ENCODE results near the gene PPIP5K1. TPM values are rescaled to one million over a fixed set of nuclear protein-coding genes. Genes with fewer than 3 reads are reported as not detected.

PPIP5K1 gene
- polyA plus RNA-seq, 1 experiment: 19.3 TPM

GRCh38 chr15:43493703-43494472, 96.1 kb downstream of the PPIP5K1 start:
- ChIA-PET POLR2A (interaction anchor here (1.1 to 2.6 kb wide), 3 partner anchors 12 to 23 kb away, joined by 3 to 17 read pairs (median 5); partner anchors contain the start of gene MAP1A), CTCF (interaction anchor here (1.1 to 2.1 kb wide), 2 partner anchors 16 to 20 kb away, joined by 6 to 11 read pairs; no protein-coding TSS in a partner anchor)
- DNase-seq (ENCODE audit: low read depth, low spot score): no peak
- Histone ChIP-seq H3K9me3 (ENCODE audit: control insufficient read depth, insufficient read depth, low read length) (no peaks in the 10 kb centered on the region), H3K27ac (ENCODE audit: low read depth, low read length) (peak overlapping the region; percentile 32), H3K27me3 (ENCODE audit: control insufficient read depth, insufficient read depth, low read length) (no peaks in the 10 kb centered on the region), H3K4me3 (ENCODE audit: low read depth, low read length) (no peak overlapping the region)
- no peak for TF ChIP-seq CTCF (IDR thresholded peaks at IDR 0.05; ENCODE audit: low read depth, low read length)

DNA sequence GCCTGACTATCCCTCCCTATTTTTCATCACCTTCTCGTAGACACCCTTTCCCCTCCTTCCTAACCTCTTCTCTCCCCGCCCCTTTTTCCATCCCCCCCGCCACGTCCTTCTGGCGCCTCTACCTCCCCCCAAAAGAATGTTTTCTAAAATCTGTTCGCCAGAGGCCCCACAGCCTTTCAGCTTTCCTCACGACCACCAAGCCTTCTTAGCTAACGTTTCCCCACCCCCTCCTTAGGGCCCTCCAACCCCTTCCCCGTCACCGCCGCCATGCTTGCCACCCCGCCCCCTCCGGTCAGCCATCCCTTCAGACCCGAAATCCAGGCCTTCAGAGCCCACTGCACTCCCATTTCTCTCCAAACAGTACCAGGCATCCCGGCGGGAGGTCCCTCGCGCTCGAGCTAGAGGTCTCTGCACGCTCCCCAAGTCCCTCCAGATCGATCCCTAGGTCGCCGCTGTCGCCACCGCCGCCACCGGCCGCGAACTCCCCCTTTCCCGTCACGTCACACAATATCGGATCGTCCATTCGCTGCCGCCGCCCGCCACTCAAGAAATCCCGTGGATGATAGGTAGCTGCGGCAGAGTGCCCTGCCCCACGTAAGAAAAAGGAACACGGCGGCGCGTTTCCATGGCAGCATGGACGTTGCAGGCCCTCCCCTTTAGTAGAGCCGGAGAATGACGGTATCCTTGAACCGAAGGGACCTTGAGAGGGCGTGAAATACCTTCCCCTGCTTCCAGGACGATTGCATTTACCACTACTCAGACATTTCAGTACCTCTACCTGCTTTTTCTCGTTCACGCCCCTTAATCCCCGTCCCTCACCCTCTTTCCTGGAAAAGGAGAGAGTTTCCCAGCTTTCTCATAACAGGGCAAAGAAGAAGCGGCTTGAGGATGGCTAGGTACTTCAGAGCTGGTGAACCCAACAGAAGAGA, 97.1 kb downstream of the PPIP5K1 start, which contains the start of gene TP53BP1:
Gene TP53BP1, minus strand, starts transcription at position 484 of the 929 bp plus-strand sequence. Its CDS starts 113 bp downstream, at position 371.
- POLR2A ChIA-PET: interaction anchor here (1.1 to 2.6 kb wide), 3 partner anchors 13 to 24 kb away, joined by 3 to 17 read pairs (median 5); partner anchors contain the start of gene MAP1A
- H3K27ac ChIP-seq (ENCODE audit: low read depth, low read length): peak within 1 kb of the TSS; percentile 70

DNA sequence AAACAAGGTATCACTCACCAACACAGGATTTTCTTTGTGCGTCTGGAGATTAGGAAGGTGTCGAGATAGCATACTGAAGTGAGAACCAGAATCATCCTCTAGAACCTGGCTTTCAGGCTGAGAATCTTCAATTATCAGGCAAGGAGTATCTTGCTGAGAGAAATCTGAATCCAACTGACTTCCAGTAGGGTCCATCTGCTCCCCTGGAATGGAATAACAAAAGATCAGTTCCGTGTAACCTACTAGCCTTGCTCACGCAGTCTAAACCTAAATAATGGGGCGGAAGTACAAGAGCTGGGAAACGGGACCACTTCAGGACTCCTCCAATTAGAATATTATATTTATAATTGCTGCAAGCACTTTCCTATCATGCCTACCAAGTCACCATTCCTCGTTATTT, 97.7 kb downstream of the PPIP5K1 start:
- DNase-seq (ENCODE audit: low read depth, low spot score): no peak
- H3K27me3 ChIP-seq (ENCODE audit: control insufficient read depth, insufficient read depth, low read length): no peaks in the 10 kb centered on the region
- H3K4me3 ChIP-seq (ENCODE audit: low read depth, low read length): peak overlapping the region; percentile 95
- ChIA-PET POLR2A (interaction anchor here (2.6 kb wide), 1 partner anchor 18 kb away, joined by 17 read pairs; no protein-coding TSS in a partner anchor), CTCF (no interaction called here)
- no peak overlapping the region for H3K27ac ChIP-seq (ENCODE audit: low read depth, low read length)
- H3K9me3 ChIP-seq (ENCODE audit: control insufficient read depth, insufficient read depth, low read length): no peaks in the 10 kb centered on the region
- no peak for TF ChIP-seq CTCF (IDR thresholded peaks at IDR 0.05; ENCODE audit: low read depth, low read length)

More for the DNA sequence above, 97.1 kb downstream of the PPIP5K1 start, which contains the start of gene TP53BP1:
- Histone ChIP-seq H3K9me3 (ENCODE audit: control insufficient read depth, insufficient read depth, low read length) (no peaks in the 10 kb centered on the region), H3K4me3 (ENCODE audit: low read depth, low read length) (peak within 1 kb of the TSS; percentile 95), H3K27me3 (ENCODE audit: control insufficient read depth, insufficient read depth, low read length) (no peaks in the 10 kb centered on the region)
- peak; percentile 79 for DNase-seq (ENCODE audit: low read depth, low spot score)
- CTCF ChIA-PET: interaction anchor here (1.1 to 2.1 kb wide), 2 partner anchors 17 to 21 kb away, joined by 6 to 11 read pairs; no protein-coding TSS in a partner anchor
- no peak for TF ChIP-seq CTCF (IDR thresholded peaks at IDR 0.05; ENCODE audit: low read depth, low read length)

DNA sequence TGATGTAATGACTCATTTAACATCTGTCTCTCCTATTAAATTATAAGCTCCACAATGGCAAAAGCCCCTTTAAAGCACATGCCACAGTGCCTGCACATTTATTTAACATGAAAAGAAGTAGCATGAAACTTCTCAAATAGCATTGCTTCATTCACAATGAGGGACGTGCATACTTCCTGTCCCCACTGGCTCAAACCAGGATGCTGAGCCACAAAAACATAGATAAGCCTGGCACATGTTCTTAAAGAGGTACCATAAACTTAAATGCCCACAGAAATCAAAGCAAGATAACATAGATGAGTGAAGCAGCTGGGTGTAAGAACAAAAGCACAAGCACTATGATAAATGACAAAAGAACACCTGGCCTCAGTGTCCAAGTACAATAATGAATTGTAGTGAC, 100.8 kb downstream of the PPIP5K1 start:
- H3K4me3 ChIP-seq (ENCODE audit: low read depth, low read length): no peak overlapping the region
- ChIA-PET POLR2A (interaction anchor here (1.4 kb wide), 1 partner anchor 21 kb away, joined by 7 read pairs; no protein-coding TSS in a partner anchor), CTCF (interaction anchor here (0.8 kb wide), 1 partner anchor 25 kb away, joined by 4 read pairs; no protein-coding TSS in a partner anchor)
- no peaks in the 10 kb centered on the region for H3K9me3 ChIP-seq (ENCODE audit: control insufficient read depth, insufficient read depth, low read length)
- DNase-seq (ENCODE audit: low read depth, low spot score): no peak
- no peaks in the 10 kb centered on the region for H3K27me3 ChIP-seq (ENCODE audit: control insufficient read depth, insufficient read depth, low read length)
- TF ChIP-seq CTCF (IDR thresholded peaks at IDR 0.05; ENCODE audit: low read depth, low read length): no peak
- no peak overlapping the region for H3K27ac ChIP-seq (ENCODE audit: low read depth, low read length)
